ENCODE results near the gene RPL14.

Gene RPL14

GRCh38 chr3:40516201-40516600 is 59.1 kb downstream of the RPL14 start:
- TF ChIP-seq CTCF (IDR thresholded peaks at IDR 0.05; ENCODE audit: low read length, missing control alignments), result no peak
- DNase-seq (ENCODE audit: low read depth), result peak; percentile 68
- no peak overlapping the region for H3K4me3 ChIP-seq (replicated peaks; ENCODE audit: low read depth, low read length)

- no peak overlapping the region for H3K4me3 ChIP-seq (replicated peaks; ENCODE audit: low read depth, low read length)
- no peak for TF ChIP-seq CTCF (IDR thresholded peaks at IDR 0.05; ENCODE audit: low read length, missing control alignments)
- DNase-seq (ENCODE audit: low read depth), result no peak
Observed at GRCh38 chr3:40518067-40518466, 60.9 kb downstream of the RPL14 start.
